ENCODE results near the gene TRAPPC1.

GRCh38 chr17:7932483-7932891 is 741 bp upstream of the TRAPPC1 start:
- no peak for TF ChIP-seq CTCF (IDR thresholded peaks at IDR 0.05; ENCODE audit: extremely low read depth in 1 of 2, insufficient read depth in 1 of 2, low read depth in 1 of 2, low read length in 2 of 2)
- TF ChIP-seq POLR2A (IDR thresholded peaks at IDR 0.05; ENCODE audit: low read depth, low read length) = no peak
- no peak for TF ChIP-seq EZH2 (IDR thresholded peaks at IDR 0.05; ENCODE audit: borderline replicate concordance, low read depth, low read length, severe bottlenecking)
- TF ChIP-seq POLR2AphosphoS5 (IDR thresholded peaks at IDR 0.05; ENCODE audit: insufficient read depth, low read depth, low read length) = no peak
- no peak for TF ChIP-seq MYC (IDR thresholded peaks at IDR 0.05; ENCODE audit: low read depth, low read length)
- no peak for TF ChIP-seq MAX (IDR thresholded peaks at IDR 0.05; ENCODE audit: insufficient read depth, insufficient read length)
- no peak for TF ChIP-seq FOS (IDR thresholded peaks at IDR 0.05; ENCODE audit: borderline replicate concordance, insufficient read depth, low read length)
- no peak for TF ChIP-seq GATA2 (IDR thresholded peaks at IDR 0.05; ENCODE audit: insufficient read depth, insufficient read length, low read depth, low read length)

Data from endothelial cell of umbilical vein (primary cell).